Adrenal gland (tissue), 12 donors: ENCODE results near the gene COX4I1. TPM values are rescaled to one million over a fixed set of nuclear protein-coding genes. Genes with fewer than 3 reads are reported as not detected.

Source experiments
- DNase-seq, 7 donors: peaks; one replicate each; pipeline ENCODE4 v3.0.0-alpha.2; 2019 to 2020
- H3K27ac ChIP-seq, 5 donors: fragments of 200-600 bp; sonication (generic) in 4 of 5; 1 replicate in 3 of 5; 2 replicates in 2 of 5; pipeline versions ENCODE4 v1.5.1 to v1.8.0; 2016 to 2020; ENCODE audit warnings: mild to moderate bottlenecking in 1 of 5
- H3K27me3 ChIP-seq: fragments of 200-600 bp; 2 replicates; pipeline ENCODE4 v1.8.0; 2021
- H3K36me3 ChIP-seq, 2 donors: fragments of 200-600 bp; replicated peaks in 1 of 2; 1 replicate in 1 of 2; 2 replicates in 1 of 2; pipeline versions ENCODE4 v1.5.1 to v1.8.0; 2018 to 2022
- H3K4me1 ChIP-seq, 2 donors: fragments of 200-600 bp; replicated peaks in 1 of 2; 1 replicate in 1 of 2; 2 replicates in 1 of 2; pipeline versions ENCODE4 v1.5.1 to v1.8.0; 2018 to 2021
- H3K4me3 ChIP-seq, 4 donors: fragments of 200-600 bp; sonication (generic) in 3 of 4; one replicate each; pipeline ENCODE4 v1.5.1; 2016 to 2018
- H3K9me3 ChIP-seq, 3 donors: fragments of 200-600 bp; sonication (generic) in 1 of 3; replicated peaks in 1 of 3; 1 replicate in 2 of 3; 2 replicates in 1 of 3; pipeline versions ENCODE4 v1.5.1 to v1.8.0; 2016 to 2021
- POLR2A ChIP-seq, 2 donors: fragments of 450-650 bp; IDR thresholded peaks; one replicate each; pipeline ENCODE4 v1.6.1; 2017; ENCODE audit warnings: antibody characterized with exemption in 2 of 2, mild to moderate bottlenecking in 2 of 2, moderate library complexity in 1 of 2
- WGBS, 4 donors: extraction: QIAGEN DNeasy Blood & Tissue Kit in 2 of 4; methylation state at CpG; one replicate each; pipeline versions ENCODE4 v1.1.5 to v1.1.7; 2013 to 2017; 5-methylcytosine and 5-hydroxymethylcytosine counted together
- intact Hi-C, 2 donors: fragments of 100-400 bp; cut with DNase I; formaldehyde crosslinking; loops; one replicate each; pipeline versions ENCODE4 v1.14.1 to v1.15.0; 2022 to 2023
- polyA plus RNA-seq, 3 donors: library from polyadenylated mRNA; stranded (reverse); fragments of 200-250 nt in 2 of 3; fragments of 350-450 nt in 1 of 3; fragmentation: Illumina TruSeq in 1 of 3; extraction: RNeasy Lipid Tissue Mini Kit (QIAGEN cat#74804) in 1 of 3; gene quantifications; one replicate each; pipeline ENCODE4 v1.2.3, GENCODE V29; 2013 to 2014
- total RNA-seq, 9 donors: library from RNA; depleted of rRNA in 4 of 9; stranded (reverse); fragments of >200 nt in 4 of 9; fragments of 120-200 nt in 1 of 9; fragmentation: NEBNext Ultra II Directional in 1 of 9; extraction: Animal tissue kit (Norgen Biotek cat#: 25700) in 1 of 9; gene quantifications; one replicate each; pipeline versions ENCODE4 v1.1.0 to v1.2.4, GENCODE V29; 2013 to 2023
- TF ChIP-seq, protein P1 (sequence below), 6 experiments: fragments of 450-650 bp in 4 of 6; fragments of 200-600 bp in 2 of 6; sonication (generic) in 1 of 6; IDR thresholded peaks; 1 replicate in 5 of 6; 2 replicates in 1 of 6; pipeline versions ENCODE4 v1.5.1 to v1.8.0; 2016 to 2021; ENCODE audit warnings: antibody characterized with exemption in 6 of 6, mild to moderate bottlenecking in 2 of 6, moderate library complexity in 1 of 6
- donor health status: healthy with polysubstance abuse.
- donor health status: Bipolar disorder and iron deficiency.
- donor health status: DM: yes; HTN: yes; CAD: no.
- donor health status: DM: no; HTN: no; CAD: no.
- donor health status: DM: no; HTN: no; CAD: no.
- donor health status: DM: yes; HTN: yes; CAD: no.

COX4I1 gene
- total and polyA plus RNA-seq, 12 donors = 466 to 1,628 (median 536) TPM

DNA sequence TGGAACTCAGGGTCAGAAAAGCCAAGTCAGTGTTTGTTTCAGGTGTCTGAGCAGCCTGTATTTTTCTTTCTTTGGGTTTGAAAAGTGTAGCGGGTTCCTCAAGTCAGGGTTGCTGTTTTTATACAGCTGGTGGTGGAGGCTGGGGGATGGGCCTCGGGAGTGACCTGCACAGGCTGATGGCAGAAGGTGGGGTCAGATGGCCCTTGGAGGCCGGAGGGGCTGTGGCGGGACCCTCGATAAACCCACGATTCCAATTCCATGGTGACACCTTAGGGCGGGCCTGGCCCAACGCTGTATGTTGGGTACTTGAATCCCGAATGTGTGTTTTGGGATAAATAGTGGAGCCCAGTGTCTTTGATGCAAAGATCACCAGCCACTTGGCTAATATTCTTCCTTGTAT, 28.7 kb downstream of the COX4I1 start:
- intact Hi-C loops = loop anchor here in 1 of 2 donors (5.0 to 10.0 kb wide), 2 partner anchors 159 to 687 kb away; partner anchors contain the start of gene FOXF1
- 57 to 69% (median 62%) methylated on average over 9 of the region's 9 CpGs for WGBS, 4 donors
- TF ChIP-seq POLR2A (IDR thresholded peaks at IDR 0.05) = no peak
- TF ChIP-seq, protein P1, sequence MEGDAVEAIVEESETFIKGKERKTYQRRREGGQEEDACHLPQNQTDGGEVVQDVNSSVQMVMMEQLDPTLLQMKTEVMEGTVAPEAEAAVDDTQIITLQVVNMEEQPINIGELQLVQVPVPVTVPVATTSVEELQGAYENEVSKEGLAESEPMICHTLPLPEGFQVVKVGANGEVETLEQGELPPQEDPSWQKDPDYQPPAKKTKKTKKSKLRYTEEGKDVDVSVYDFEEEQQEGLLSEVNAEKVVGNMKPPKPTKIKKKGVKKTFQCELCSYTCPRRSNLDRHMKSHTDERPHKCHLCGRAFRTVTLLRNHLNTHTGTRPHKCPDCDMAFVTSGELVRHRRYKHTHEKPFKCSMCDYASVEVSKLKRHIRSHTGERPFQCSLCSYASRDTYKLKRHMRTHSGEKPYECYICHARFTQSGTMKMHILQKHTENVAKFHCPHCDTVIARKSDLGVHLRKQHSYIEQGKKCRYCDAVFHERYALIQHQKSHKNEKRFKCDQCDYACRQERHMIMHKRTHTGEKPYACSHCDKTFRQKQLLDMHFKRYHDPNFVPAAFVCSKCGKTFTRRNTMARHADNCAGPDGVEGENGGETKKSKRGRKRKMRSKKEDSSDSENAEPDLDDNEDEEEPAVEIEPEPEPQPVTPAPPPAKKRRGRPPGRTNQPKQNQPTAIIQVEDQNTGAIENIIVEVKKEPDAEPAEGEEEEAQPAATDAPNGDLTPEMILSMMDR (IDR thresholded peaks at IDR 0.05) = no peak
- H3K36me3 ChIP-seq = no peaks in the 10 kb centered on the region
- no peak for DNase-seq
- H3K27ac ChIP-seq = no peak overlapping the region
- no peaks in the 10 kb centered on the region for H3K27me3 ChIP-seq
- H3K4me1 ChIP-seq = no peaks in the 10 kb centered on the region
- no peaks in the 10 kb centered on the region for H3K9me3 ChIP-seq
- H3K4me3 ChIP-seq = no peak overlapping the region

DNA sequence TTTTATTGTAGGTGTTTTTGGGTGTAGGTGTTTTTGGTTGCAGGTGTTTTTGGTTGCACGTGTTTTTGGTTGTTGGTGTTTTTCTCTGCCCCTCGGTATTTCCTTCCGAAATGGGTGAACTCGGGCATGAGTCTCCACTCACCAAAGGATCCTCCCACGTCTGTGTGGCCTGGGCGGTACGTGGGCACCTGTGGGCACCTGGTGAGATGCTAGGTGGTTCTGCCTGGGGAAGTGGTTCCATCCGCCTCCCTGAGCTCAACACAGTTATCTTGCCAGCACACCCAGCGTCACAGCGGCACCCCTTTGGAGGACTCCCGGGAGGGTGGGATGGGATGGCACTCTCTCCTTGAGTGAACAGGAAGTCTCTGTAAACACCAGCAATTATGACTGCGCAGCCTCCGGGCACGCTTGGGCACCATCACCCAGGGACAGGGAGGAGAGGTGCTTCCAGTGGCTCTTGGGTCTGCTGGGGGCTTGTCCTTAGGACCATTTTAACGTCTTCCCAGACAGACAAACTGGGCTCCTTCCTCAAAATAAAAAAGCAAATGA, 29.8 kb downstream of the COX4I1 start:
- intact Hi-C loops = loop anchor here in 1 of 2 donors (5.0 to 10.0 kb wide), 2 partner anchors 158 to 686 kb away; partner anchors contain the start of gene FOXF1
- 69 to 78% (median 71%) methylated on average over 10 to 15 of the region's 15 CpGs for WGBS, 4 donors
- H3K4me3 ChIP-seq = no peak overlapping the region
- no peak for DNase-seq
- H3K27me3 ChIP-seq = no peaks in the 10 kb centered on the region
- no peaks in the 10 kb centered on the region for H3K4me1 ChIP-seq
- TF ChIP-seq, protein P1 (IDR thresholded peaks at IDR 0.05) = no peak
- no peak for TF ChIP-seq POLR2A (IDR thresholded peaks at IDR 0.05)
- H3K27ac ChIP-seq = no peak overlapping the region
- H3K36me3 ChIP-seq = no peaks in the 10 kb centered on the region
- no peaks in the 10 kb centered on the region for H3K9me3 ChIP-seq

DNA sequence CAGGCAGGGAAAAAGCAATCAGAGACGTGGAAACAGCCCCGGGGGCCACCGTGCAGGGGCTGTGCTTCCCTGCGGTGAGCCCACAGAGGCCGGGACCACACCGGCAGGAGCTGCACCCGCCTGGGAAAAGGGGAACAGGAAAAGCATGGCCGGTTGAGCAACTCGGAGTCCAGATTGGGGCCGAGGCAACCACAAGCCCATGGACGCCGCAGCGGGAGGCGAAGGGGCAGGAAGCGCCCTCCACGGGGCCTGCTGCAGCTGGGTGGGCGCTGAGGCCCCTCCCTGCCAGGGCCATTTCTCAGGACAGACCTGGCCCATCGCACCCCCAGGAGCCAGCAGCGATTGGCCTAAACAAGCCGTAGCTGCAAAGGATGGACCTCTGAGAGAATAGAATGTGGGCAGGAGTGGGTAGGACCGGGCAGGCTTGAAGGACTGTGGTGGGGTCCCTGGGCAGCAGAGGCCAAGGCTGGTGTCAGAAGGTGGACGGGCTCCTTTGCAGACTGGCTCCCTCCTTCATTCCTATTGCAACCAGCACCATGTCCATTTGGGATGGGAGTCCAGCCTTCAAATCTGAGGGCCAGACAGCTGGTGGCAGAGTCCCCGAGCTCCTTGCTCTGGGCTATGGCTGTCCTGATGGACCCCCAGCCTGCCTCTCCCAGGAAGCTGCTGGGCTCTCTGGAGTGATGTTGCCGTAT, 30.4 kb downstream of the COX4I1 start:
- intact Hi-C loops = loop anchor here in 1 of 2 donors (5.0 to 10.0 kb wide), 2 partner anchors 157 to 685 kb away; partner anchors contain the start of gene FOXF1
- TF ChIP-seq, protein P1 (IDR thresholded peaks at IDR 0.05) = no peak
- TF ChIP-seq POLR2A (IDR thresholded peaks at IDR 0.05) = no peak
- Histone ChIP-seq H3K27ac (no peak overlapping the region), H3K4me3 (no peak overlapping the region), H3K27me3 (no peaks in the 10 kb centered on the region), H3K36me3 (no peaks in the 10 kb centered on the region), H3K4me1 (no peaks in the 10 kb centered on the region), H3K9me3 (no peaks in the 10 kb centered on the region)
- 57 to 71% (median 65%) methylated on average over 12 to 24 of the region's 24 CpGs for WGBS, 4 donors
- DNase-seq = peak in 6 of 7 donors; percentile 30 to 60 (median 44)

DNA sequence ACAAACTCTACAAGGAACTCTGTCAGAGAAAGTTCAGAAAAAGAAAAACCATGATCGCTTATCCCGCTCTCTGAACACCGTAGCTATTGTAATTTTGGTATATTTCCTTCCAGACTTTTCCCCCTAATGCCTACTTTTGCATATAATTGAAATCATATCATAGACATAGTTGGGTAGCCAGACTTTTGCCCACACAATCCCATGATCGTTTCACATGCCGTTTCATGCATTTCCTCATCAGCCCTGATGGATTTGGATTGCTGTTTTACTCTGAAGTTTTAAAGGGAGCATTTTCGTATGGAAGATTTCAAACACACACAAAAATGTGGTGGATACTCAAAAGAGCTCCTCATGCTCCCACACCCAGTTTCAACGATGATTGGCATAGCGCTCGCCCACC, 31.3 kb downstream of the COX4I1 start:
- DNase-seq = no peak
- peaks cover 4% of the 10 kb centered on the region for H3K27me3 ChIP-seq
- H3K27ac ChIP-seq = no peak overlapping the region
- no peak for TF ChIP-seq POLR2A (IDR thresholded peaks at IDR 0.05)
- no peaks in the 10 kb centered on the region for H3K4me1 ChIP-seq
- 70 to 82% (median 81%) methylated on average over 9 of the region's 9 CpGs for WGBS, 4 donors
- intact Hi-C loops = no loop called here
- H3K36me3 ChIP-seq = no peaks in the 10 kb centered on the region
- H3K4me3 ChIP-seq = no peak overlapping the region
- no peaks in the 10 kb centered on the region for H3K9me3 ChIP-seq
